SJSA1 (cell line): ENCODE measurements around the gene GTPBP4. TPM values are rescaled to one million over a fixed set of nuclear protein-coding genes. Genes with fewer than 3 reads are reported as not detected.
A peak's percentile ranks its signal among the peaks of the same experiment; 100 is the strongest.

Experiments used
- DNase-seq, 2 experiments: peaks; one replicate each; pipeline ENCODE4 v3.0.0-alpha.2; 2015 to 2020; ENCODE audit warnings: low spot score in 2 of 2, low read depth in 1 of 2
- H3K27ac ChIP-seq: fragments of 250-450 bp; sonication (Bioruptor Pico); 2 replicates; pipeline ENCODE4 v1.5.1; 2020; ENCODE audit warnings: mild to moderate bottlenecking, moderate library complexity
- H3K27me3 ChIP-seq: fragments of 250-450 bp; sonication (Bioruptor Pico); replicated peaks from 2 replicates; pipeline ENCODE4 v1.5.1; 2020; ENCODE audit warnings: mild to moderate bottlenecking, moderate library complexity
- H3K36me3 ChIP-seq: fragments of 250-450 bp; sonication (Bioruptor Pico); 2 replicates; pipeline ENCODE4 v1.5.1; 2020; ENCODE audit warnings: mild to moderate bottlenecking
- H3K4me1 ChIP-seq: fragments of 250-450 bp; sonication (Bioruptor Pico); replicated peaks from 2 replicates; pipeline ENCODE4 v1.6.1; 2021; ENCODE audit warnings: mild to moderate bottlenecking
- H3K4me3 ChIP-seq: fragments of 250-450 bp; sonication (Bioruptor Pico); 2 replicates; pipeline ENCODE4 v1.5.1; 2020; ENCODE audit warnings: mild to moderate bottlenecking
- H3K9me3 ChIP-seq: fragments of 250-450 bp; sonication (Bioruptor Pico); replicated peaks from 2 replicates; pipeline ENCODE4 v1.5.1; 2020; ENCODE audit warnings: mild to moderate bottlenecking
- total RNA-seq: library from RNA; depleted of rRNA; stranded (reverse); fragments of >200 nt; shearing (Covaris generic); gene quantifications from 2 replicates; pipeline ENCODE4 v1.2.3, GENCODE V29; 2014

GTPBP4 gene
- total RNA-seq, 1 experiment from 2014 or later, result 87.4 TPM

GRCh38 chr10:958106-958505 lies 30.1 kb upstream of the GTPBP4 start:
- no peak overlapping the region for H3K27ac ChIP-seq
- DNase-seq, result no peak
- H3K36me3 ChIP-seq, result no peaks in the 10 kb centered on the region
- no peaks in the 10 kb centered on the region for H3K9me3 ChIP-seq
- H3K4me1 ChIP-seq, result no peaks in the 10 kb centered on the region
- no peaks in the 10 kb centered on the region for H3K27me3 ChIP-seq
- no peak overlapping the region for H3K4me3 ChIP-seq

GRCh38 chr10:958856-959255 lies 29.4 kb upstream of the GTPBP4 start:
- H3K4me3 ChIP-seq, result no peak overlapping the region
- H3K9me3 ChIP-seq, result no peaks in the 10 kb centered on the region
- H3K4me1 ChIP-seq, result no peaks in the 10 kb centered on the region
- no peaks in the 10 kb centered on the region for H3K36me3 ChIP-seq
- no peaks in the 10 kb centered on the region for H3K27me3 ChIP-seq
- no peak overlapping the region for H3K27ac ChIP-seq
- DNase-seq, result no peak

GRCh38 chr10:962342-962741 lies 25.9 kb upstream of the GTPBP4 start:
- Histone ChIP-seq H3K27ac (no peak overlapping the region), H3K4me3 (no peak overlapping the region), H3K4me1 (peaks cover 23% of the 10 kb centered on the region), H3K27me3 (no peaks in the 10 kb centered on the region), H3K9me3 (no peaks in the 10 kb centered on the region), H3K36me3 (no peaks in the 10 kb centered on the region)
- no peak for DNase-seq

GRCh38 chr10:963186-963585 lies 25.0 kb upstream of the GTPBP4 start:
- DNase-seq, result no peak

GRCh38 chr10:963655-964054 lies 24.6 kb upstream of the GTPBP4 start:
- Histone ChIP-seq H3K9me3 (no peaks in the 10 kb centered on the region), H3K36me3 (no peaks in the 10 kb centered on the region), H3K27me3 (no peaks in the 10 kb centered on the region), H3K4me3 (no peak overlapping the region), H3K27ac (no peak overlapping the region), H3K4me1 (peaks cover 36% of the 10 kb centered on the region)
- no peak for DNase-seq

More at GRCh38 chr10:963186-963585, 25.0 kb upstream of the GTPBP4 start:
- no peaks in the 10 kb centered on the region for H3K9me3 ChIP-seq
- no peak overlapping the region for H3K27ac ChIP-seq
- H3K4me1 ChIP-seq, result peaks cover 31% of the 10 kb centered on the region
- no peak overlapping the region for H3K4me3 ChIP-seq
- no peaks in the 10 kb centered on the region for H3K36me3 ChIP-seq
- H3K27me3 ChIP-seq, result no peaks in the 10 kb centered on the region

GRCh38 chr10:964321-964987 lies 23.8 kb upstream of the GTPBP4 start:
- no peak overlapping the region for H3K27ac ChIP-seq
- no peak for DNase-seq

GRCh38 chr10:964988-965417 lies 23.2 kb upstream of the GTPBP4 start:
- no peak overlapping the region for H3K4me3 ChIP-seq
- H3K27me3 ChIP-seq, result no peaks in the 10 kb centered on the region
- H3K4me1 ChIP-seq, result peaks cover 49% of the 10 kb centered on the region
- DNase-seq, result no peak
- no peaks in the 10 kb centered on the region for H3K36me3 ChIP-seq
- H3K27ac ChIP-seq, result no peak overlapping the region
- no peaks in the 10 kb centered on the region for H3K9me3 ChIP-seq

More at GRCh38 chr10:964321-964987, 23.8 kb upstream of the GTPBP4 start:
- Histone ChIP-seq H3K9me3 (no peaks in the 10 kb centered on the region), H3K4me3 (no peak overlapping the region), H3K4me1 (peaks cover 44% of the 10 kb centered on the region), H3K36me3 (no peaks in the 10 kb centered on the region), H3K27me3 (no peaks in the 10 kb centered on the region)

- H3K27ac ChIP-seq, result peak overlapping the region; percentile 89
- H3K4me3 ChIP-seq, result 0 out of 2 replicates have a peak overlapping the region, but pooled peaks have one; percentile 0
Observed at GRCh38 chr10:966466-967235, 21.6 kb upstream of the GTPBP4 start.

GRCh38 chr10:968546-969199 lies 19.6 kb upstream of the GTPBP4 start:
- DNase-seq, result peak in 1 of 2 experiments; percentile 60
- Histone ChIP-seq H3K9me3 (no peaks in the 10 kb centered on the region), H3K4me1 (peaks cover 79% of the 10 kb centered on the region), H3K27ac (peak overlapping the region; percentile 89), H3K4me3 (no peak overlapping the region), H3K36me3 (no peaks in the 10 kb centered on the region), H3K27me3 (no peaks in the 10 kb centered on the region)

More at GRCh38 chr10:966466-967235, 21.6 kb upstream of the GTPBP4 start:
- Histone ChIP-seq H3K27me3 (no peaks in the 10 kb centered on the region), H3K9me3 (no peaks in the 10 kb centered on the region), H3K4me1 (peaks cover 66% of the 10 kb centered on the region), H3K36me3 (no peaks in the 10 kb centered on the region)
- DNase-seq, result peak; percentile 97 to 99

GRCh38 chr10:969473-970150 lies 18.6 kb upstream of the GTPBP4 start:
- H3K36me3 ChIP-seq, result no peaks in the 10 kb centered on the region
- DNase-seq, result peak in 1 of 2 experiments; percentile 52
- H3K27ac ChIP-seq, result peak overlapping the region; percentile 89
- H3K4me3 ChIP-seq, result no peak overlapping the region
- no peaks in the 10 kb centered on the region for H3K9me3 ChIP-seq
- no peaks in the 10 kb centered on the region for H3K27me3 ChIP-seq
- H3K4me1 ChIP-seq, result peaks cover 88% of the 10 kb centered on the region

GRCh38 chr10:970311-971149 lies 17.7 kb upstream of the GTPBP4 start:
- peak; percentile 57 to 85 for DNase-seq
- Histone ChIP-seq H3K27ac (peak overlapping the region; percentile 38), H3K4me1 (peaks cover 86% of the 10 kb centered on the region), H3K4me3 (no peak overlapping the region), H3K36me3 (no peaks in the 10 kb centered on the region), H3K9me3 (no peaks in the 10 kb centered on the region), H3K27me3 (no peaks in the 10 kb centered on the region)

GRCh38 chr10:971150-971542 lies 17.1 kb upstream of the GTPBP4 start:
- Histone ChIP-seq H3K27me3 (no peaks in the 10 kb centered on the region), H3K27ac (peak overlapping the region; percentile 38), H3K36me3 (no peaks in the 10 kb centered on the region), H3K4me1 (peaks cover 79% of the 10 kb centered on the region), H3K9me3 (no peaks in the 10 kb centered on the region), H3K4me3 (no peak overlapping the region)
- DNase-seq, result no peak

GRCh38 chr10:971613-972012 lies 16.6 kb upstream of the GTPBP4 start:
- no peak for DNase-seq
- Histone ChIP-seq H3K36me3 (no peaks in the 10 kb centered on the region), H3K27ac (no peak overlapping the region), H3K4me3 (no peak overlapping the region), H3K9me3 (no peaks in the 10 kb centered on the region), H3K4me1 (peaks cover 75% of the 10 kb centered on the region), H3K27me3 (no peaks in the 10 kb centered on the region)
